Renal cortical epithelial cell (primary cell): ENCODE results near the gene CEP89. TPM values are rescaled to one million over a fixed set of nuclear protein-coding genes. Genes with fewer than 3 reads are reported as not detected.
A peak's percentile ranks its signal among the peaks of the same experiment; 100 is the strongest.
"Not testable (repeated sequence)": the region's sequence is repeated elsewhere in the genome, so short reads cannot be mapped to it uniquely, and the experiment has no call there.

Experiments used
- DNase-seq: peaks from one replicate; pipeline ENCODE4 v3.0.0-alpha.2; 2011; ENCODE audit warnings: low read depth
- total RNA-seq: library from RNA; depleted of rRNA; stranded (reverse); fragments of >200 nt; gene quantifications from 2 replicates; pipeline ENCODE4 v1.2.3, GENCODE V29; 2014

Gene CEP89
- total RNA-seq, 1 donor from 2014 or later = 22.4 TPM

DNA sequence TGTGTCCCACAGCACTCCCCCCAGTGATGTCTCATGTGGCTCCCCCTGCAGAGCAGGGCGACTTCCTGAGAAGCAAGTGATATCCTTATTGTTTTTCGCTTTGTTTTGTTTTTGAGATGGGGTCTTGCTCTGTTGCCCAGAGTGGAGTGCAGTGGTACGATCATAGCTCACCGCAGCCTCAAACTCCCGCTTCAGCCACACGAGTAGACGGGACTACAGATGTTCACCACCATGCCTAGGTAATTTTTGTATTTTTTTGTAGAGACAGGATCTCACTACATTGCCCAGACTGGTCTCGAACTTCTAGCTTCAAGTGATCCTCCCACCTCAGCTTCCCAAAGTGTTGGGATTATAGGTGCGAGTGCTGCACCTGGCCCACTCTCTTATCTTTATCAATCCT, 5.0 kb downstream of the CEP89 start:
- DNase-seq = no peak

DNA sequence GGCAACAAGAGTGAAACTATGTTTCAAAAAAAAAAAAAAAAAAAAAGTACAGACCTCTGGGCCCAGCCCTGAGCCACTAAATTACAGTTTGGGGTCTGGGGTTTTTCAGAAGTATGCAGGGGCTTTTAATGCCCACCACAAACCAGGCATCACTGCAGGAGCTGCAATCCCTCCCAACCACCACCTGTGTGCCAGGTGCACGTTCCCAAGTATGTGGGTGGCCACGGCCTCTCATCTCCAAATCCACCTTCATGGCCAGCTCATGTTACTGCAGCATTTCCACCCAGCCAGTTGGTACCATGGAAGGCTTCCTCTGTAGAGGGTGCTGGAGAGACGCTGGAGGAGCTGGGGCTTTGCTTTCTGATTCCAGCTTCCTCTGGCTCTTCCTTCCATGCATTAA, 26.5 kb downstream of the CEP89 start:
- DNase-seq = no peak

DNA sequence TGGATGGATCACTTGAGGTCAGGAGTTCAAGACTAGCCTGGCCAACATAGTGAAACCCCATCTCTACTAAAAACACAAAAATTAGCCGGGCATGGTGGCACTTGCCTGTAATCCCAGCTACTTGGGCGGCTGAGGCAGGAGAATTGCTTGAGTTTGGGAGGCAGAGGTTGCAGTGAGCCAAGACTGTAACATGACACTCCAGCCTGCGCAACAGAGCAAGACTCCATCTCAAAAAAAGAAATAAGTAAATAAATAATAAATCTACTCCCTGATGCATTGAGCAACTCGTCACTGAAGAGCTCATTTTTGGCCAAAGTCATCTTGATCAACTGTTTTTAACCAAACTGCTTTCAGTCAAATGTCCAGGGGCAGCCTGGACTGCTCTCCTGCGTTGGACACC, 30.5 kb downstream of the CEP89 start:
- not testable (repeated sequence) for DNase-seq

DNA sequence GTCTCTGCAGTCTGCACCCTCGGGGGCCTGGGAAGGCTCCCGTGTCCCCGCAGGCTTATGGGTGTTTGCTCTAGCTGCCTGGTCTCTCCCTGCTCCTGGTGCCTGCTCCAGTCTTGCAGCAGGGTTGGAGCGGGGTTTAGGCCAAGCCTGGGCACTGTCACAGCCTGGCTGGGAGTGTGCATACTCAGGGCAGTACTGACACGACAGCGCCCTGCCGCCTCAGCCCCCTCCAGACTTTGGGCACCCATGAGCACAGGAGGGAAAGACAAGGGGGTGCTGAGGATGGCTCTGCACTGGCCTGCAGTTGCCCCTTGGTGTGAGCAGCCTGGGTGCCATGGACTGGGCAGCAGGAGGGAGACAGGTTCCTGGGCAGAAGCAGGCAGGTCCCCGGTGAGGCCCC, 35.7 kb downstream of the CEP89 start:
- no peak for DNase-seq

DNA sequence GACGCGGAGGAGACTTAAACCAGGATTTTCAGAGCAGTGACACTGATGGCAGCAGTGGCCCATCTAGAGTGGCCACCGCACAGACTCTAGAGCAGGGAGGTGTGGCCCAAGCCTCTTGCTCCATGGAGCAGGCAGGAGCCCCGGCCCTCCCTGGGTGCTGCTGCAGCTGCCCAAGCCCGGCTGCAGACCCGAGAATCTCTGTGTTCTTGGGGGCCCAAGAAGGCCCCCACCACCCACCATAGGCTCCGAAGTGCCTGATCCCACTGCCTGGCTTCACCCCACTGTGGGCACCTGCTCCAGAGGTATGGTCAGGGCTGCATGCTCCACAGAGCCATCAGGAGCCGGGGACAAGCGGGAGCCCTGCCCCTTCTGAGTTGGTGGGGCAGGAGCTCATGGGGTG, 36.1 kb downstream of the CEP89 start:
- DNase-seq = no peak

DNA sequence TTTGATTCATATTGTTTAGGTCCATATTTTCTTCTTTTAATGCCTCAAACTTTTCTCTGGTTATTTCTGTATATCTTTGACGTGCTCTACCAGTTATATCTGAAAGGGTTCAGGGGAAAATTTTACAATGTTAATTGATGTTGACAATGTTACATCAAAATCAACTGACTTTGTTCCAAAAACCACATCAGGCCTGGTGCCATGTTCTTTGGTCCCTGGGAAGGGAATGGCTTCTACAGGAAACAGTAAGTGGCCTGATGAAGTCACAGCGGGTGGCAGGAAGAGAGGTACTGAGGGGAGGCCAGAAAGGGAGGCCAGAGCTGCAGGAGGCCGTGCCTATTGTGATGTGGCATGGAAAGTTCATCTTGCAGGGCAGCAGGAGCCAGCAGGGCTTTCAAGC, 38.2 kb downstream of the CEP89 start:
- DNase-seq = no peak

DNA sequence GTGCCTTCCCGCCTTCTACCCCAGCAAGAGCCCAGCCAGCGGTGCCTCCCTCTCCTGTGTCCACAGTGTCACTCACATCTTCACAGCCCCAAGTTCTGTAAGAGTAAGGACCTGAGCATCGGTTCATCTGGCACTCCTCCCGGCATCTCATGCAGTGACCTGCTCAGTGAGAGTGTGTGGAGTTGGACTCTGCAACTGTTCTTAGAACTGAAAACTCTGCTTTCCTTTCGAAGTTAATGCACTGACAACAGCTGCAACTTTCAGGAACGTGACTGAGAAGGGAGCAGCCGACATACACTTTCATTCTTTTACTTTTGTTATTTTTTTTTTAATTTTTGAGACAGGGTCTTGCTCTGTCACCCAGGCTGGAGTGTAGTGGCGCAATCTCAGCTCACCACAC, 41.2 kb downstream of the CEP89 start:
- DNase-seq = no peak

DNA sequence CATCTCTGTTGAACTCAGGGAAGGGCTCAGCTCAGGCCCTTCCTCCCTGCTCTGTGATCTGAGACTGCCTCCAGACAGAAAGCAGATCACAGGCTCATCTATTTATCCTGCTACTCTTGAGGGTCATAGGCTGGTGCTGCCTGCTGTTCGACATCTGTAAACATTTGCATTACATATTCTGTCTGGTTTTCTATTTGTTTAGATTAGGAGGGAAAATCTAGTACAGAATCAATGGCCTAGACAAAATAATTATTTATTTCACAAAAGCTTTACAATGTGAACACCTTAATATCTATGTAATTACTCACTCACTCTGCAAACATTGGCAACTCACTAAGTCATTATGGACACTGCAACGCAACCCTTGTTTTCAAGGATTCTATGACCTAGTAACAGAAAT, 43.0 kb downstream of the CEP89 start:
- DNase-seq = no peak

DNA sequence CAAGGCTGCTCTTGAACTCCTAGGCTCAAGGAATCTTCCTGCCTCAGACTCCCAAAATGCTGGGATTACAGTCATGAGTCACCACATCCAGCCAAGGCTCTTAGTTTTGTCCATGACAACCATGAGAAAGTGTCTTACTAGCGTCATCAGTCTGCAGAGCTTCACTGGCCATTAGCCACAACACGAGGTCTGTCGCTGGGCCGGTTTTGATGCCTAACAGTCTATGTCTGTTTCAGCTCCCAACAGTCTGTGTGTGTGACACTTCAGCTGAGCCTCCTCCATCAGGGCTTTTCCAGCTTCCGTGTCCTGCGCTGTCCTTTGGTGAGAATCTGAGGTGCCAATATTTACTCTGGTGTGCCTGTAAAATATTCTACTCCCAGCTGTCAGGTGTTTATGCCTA, 47.6 kb downstream of the CEP89 start:
- no peak for DNase-seq

DNA sequence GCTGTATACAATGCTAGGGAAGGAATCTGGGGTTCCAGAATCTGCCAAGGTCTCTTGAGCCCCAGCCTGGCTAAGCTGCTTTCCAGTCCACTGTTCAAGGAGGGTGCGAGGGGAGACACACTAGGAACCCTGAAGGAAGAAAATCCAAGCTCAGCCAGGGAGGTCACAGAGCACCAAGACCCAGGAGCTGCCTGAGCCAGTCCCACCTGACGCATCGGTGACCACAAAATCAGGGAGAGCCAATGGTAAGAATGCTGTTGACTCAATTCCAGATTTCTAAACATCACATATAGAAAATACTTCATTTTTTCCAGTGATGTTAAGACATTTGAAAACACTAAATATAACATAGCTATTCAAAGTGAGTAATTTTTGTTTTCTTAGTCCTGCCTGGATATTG, 50.1 kb downstream of the CEP89 start:
- DNase-seq = no peak

DNA sequence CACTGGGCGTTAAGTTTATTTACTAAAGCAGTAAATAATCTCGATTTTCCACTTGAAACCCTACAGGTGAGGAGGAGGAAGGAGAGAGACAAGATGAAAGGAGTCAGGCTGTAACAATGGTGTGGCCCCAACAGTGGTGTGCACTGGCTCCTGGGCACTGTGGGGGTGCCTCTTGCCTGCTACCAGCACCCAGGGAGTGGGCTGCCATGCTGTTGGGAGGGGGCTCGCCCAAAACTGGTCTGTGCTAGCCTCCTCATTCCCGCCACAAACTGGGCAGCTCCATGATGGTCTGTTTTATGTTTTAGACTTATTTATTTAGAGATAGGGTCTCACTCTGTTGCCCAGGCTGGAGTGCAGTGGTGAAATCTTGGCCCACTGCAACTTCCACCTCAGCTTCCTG, 52.4 kb downstream of the CEP89 start:
- DNase-seq = no peak

DNA sequence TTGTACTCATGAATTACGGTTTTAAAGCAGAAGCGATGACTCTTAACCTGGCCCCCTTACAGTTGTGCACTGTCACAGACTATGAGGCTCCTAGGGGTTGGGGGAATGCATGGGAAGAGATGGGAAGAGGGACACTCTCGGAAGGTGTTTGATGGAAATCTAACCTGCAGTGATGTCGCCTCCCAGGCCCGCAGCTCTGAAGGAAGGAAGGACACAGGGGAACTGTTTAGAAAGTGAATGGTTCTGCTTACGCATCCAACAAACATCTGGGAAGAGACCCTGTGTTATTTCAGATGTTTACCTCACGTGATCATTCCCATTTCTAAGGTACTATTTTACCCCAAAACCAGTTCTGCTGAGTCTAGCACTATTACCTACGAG, 54.2 kb downstream of the CEP89 start:
- no peak for DNase-seq

DNA sequence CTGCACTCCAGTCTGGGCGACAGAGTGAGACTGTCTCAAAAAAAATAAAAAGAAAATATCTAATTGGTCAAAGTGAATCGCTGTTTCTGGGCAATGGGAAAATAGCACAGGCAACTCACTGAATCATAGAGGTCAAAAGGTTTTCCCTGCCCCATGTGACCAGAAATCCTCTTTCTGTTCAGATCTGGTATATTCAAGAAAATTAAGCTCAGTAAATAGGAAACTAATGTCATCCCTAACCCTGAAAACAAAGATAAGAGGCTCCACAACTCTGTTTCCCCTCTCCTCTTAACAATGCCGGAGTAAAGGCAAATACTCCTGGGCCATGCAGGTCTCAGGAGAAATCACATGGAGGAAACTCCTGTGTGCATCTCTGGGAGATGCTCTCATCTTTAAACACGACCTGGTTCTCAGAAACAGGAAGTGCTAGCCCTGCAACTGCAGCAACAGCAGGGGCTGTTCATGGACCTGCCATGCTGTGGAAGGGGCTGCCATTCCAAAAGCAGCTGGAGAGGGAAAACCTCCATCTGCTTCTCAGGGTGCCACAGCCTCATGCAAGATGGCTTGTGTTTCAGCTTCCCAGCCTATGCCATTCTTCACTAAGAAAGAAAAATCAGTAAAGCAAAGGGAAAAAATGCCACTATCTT, 54.7 kb downstream of the CEP89 start:
- DNase-seq = no peak

DNA sequence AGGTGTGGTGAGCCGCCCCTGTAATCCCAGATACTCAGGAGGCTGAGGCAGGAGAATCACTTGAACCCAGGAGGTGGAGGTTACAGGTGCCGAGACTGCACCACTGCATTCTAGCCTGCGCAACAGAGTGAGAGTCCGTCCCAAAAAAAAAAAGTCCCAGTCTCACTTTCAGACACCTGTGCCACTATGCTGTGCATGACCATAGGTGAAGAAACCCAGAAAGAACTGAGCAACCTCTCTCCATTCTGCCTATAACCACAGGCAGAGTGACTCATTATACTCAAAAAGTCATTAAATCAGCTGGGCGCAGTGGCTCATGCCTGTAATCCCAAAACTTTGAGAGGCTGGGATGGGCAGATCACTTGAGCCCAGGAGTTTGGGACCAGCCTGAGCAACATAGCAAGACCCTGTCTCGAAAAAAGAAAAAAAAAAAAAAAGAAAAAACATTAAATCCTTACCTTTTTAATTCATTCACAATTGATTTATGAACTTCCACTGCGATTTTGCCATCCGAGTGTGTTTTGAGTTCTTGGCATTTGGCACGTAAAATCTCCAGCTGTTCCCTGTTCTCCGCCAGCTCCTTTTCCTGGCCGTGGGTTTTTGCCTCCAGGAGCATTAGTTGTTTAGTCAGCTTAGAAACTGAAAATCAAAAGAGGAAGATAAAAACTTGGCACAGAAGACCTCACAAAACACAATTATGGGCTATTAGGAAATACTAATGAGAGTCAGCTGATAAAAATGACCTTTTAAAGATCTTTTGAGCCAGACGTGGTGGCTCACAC, 56.7 kb downstream of the CEP89 start:
- peak; percentile 27 for DNase-seq

DNA sequence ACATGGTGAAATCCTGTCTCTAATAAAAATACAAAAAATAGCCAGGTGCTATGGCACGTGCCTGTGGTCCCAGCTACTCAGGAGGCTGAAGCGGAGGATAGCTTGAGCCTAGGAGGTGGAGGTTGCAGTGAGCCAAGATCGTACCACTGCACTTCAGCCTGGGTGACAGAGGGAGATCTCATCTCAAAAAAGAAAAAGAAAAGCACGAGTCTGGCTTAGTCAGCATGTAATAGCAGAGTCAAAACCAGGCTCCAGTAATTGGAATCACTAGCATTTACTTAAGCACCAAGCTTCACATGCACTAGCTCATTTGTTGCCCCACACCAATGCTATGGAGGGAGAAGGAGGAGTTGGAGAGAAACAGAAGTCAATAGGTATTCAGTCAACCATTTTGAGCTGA, 60.3 kb downstream of the CEP89 start:
- DNase-seq = no peak

DNA sequence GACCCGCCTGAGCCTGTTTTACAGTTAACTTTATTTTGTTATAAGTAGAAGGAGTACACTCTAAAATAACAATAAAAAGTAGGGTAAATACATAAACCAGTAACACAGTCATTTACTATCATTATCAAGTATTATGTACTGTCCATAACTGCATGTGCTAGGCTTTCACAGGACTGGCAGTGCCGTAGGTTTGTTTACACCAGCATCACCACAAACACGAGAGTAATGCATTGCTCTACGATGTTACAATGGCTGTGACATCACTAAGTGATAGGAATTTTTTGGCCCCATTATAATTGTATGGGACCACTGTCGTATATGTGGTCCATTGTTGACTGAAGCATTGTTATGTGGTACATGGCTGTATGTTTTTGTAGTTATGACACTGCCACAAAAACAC, 60.9 kb downstream of the CEP89 start:
- DNase-seq = no peak

DNA sequence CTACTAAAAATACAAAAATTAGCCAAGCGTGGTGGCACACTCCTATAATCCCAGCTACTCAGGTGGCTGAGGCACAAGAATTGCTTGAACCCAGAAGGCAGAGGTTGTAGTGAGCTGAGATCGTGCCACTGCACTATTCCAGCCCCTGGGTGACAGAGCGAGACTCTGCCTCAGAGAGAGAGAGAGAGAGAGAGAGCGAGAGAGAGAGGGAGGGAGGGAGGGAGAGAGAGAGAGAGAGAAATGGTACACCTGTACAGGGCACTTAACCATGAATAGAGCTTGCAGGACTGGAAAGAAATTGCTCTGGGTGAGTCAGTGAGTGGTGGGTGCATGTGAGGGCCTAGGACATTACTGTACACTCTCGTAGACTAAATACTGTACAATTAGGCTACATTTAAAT, 61.7 kb downstream of the CEP89 start:
- DNase-seq = no peak

DNA sequence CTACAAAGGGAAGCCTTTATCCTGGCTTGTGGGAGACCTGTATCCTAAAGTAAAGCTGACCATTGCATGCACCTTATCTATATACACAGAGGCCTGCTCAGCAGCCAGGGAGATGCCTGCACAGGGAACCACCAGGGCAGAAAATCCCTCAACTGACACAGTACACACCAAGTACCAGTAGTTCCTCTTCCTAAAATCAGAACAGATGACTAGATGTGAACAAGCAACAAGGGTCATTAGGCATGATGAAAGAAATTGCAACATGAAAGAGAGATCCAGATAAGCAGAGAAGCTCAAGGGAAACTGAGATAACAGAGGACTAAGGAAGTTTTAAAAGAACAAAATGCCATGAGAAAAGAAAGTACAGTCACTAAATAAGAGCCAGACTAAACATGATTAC, 62.5 kb downstream of the CEP89 start:
- DNase-seq = no peak

DNA sequence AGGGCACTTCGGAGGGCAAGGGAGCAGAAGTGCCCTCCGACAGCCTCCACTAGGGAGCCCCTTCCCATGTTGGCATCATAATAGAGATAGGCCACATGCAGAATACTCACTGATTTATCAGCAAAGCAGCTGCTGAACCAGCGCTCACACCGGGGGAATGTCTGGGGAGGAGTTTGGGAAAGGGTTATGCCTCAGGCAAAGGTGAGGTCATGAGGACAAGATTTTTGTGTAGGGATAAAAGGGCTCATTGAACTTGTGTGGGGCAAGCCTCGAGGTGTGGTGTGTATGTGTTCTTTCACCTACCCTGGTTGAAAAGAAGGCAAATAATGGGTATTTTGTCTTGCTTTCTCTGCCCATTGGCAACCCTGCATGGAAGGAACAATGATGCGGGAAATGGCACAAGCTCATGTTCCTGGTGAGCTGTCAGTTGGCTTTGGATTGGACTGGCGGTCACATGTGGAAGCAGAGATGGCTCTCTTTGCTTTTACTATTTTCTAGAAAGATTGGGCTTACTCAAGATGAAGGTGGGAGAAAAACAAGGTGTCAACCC, 63.0 kb downstream of the CEP89 start:
- no peak for DNase-seq

DNA sequence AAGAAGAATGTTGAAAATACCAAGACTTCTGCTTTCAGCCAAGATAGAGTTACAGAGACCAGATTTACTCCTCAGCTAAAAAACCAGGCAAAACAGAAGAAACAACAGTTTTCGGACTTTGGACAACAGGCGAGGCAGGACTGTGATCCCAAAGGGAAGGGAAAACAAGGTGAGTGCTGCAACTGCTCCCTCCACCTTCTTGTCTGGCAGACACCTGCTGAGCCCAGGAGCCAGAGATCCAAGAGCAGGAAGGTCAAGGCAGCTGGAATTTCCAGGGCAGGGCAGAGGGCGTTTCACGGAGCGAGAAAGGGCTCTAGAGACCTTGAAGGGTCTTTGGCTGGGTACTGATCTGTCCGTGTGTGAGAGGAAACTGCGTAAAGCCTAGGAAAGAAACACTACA, 69.3 kb downstream of the CEP89 start:
- no peak for DNase-seq

DNA sequence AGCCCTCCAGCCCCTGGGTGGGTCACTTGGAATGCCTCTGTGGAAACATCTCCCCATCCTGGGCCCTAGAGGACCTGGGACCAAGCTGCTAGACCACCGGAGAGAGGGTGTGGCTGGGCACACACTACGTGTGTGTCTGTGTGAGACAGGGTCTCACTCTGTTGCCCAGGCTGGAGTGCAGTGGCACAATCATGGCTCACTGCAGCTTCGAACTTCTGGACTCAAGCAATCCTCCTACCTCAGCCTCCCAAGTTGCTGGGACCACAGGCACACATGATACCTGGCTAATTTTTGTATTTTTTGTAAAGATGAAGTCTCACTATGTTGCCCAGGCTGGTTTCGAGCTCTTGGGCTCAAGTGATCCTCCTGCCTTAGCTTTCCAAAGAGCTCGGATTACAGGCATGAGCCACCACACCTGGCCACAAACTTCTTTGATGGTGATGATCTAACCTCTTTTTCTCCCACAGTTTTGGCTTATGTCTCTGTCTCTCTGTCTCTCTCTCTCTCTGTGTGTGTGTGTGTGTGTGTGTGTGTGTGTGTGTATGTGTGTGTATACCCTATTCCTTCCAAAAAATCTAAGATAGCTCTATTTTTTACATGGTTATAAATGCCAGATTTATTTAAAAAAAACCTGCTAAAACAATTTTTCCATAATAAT, 70.1 kb downstream of the CEP89 start:
- no peak for DNase-seq

DNA sequence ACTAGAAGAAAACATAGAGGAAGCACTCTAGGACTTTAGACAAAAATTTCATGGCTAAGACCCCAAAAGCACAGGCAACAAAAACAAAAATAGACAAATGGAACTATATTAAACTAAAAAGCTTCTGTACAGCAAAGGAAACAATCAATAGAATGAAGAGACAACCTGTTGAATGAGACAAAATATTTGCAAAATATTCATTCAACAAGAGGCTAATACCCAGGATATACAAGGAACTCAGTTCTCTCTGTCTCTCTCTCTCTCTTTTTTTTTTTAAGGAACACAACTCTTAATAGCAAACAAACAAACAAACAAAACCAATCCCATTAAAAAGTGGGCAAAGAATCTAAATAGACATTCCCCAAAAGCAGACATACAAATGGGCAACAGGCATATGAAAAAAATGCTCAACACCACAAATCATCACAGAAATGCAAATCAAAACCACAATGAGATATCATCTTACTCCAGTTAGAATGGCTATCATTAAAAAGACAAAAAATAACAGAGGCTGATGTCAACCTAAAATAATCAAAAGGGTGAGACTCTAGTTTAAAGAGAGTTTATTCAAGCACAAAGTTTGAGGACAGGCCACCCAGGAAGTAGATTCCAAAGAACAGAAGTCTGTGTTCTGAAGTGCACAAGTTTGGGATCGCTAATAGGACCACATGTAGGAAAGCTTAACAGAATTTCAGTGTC, 75.1 kb downstream of the CEP89 start:
- no peak for DNase-seq
